Duodenal mucosa (tissue), 2 donors: Measurements from ENCODE around the gene HLA-DOA.
A peak's percentile ranks its signal among the peaks of the same experiment; 100 is the strongest.

Experiments used
- H3K27ac ChIP-seq: one replicate; pipeline ENCODE4 v1.7.0; 2013; ENCODE audit warnings: low read depth, low read length
- H3K27me3 ChIP-seq, 2 donors: one replicate each; pipeline ENCODE4 v1.7.0; 2013; ENCODE audit warnings: low read length in 2 of 2, control low read depth in 1 of 2; ENCODE audit not compliant: insufficient read depth in 2 of 2, control insufficient read depth in 1 of 2
- H3K36me3 ChIP-seq, 2 donors: one replicate each; pipeline ENCODE4 v1.7.0; 2013; ENCODE audit warnings: low read length in 2 of 2, control low read depth in 1 of 2; ENCODE audit not compliant: insufficient read depth in 2 of 2, control insufficient read depth in 1 of 2
- H3K4me1 ChIP-seq, 2 donors: one replicate each; pipeline ENCODE4 v1.7.0; 2013; ENCODE audit warnings: low read length in 2 of 2, control low read depth in 1 of 2; ENCODE audit not compliant: insufficient read depth in 2 of 2, control insufficient read depth in 1 of 2
- H3K4me3 ChIP-seq, 2 donors: one replicate each; pipeline ENCODE4 v1.7.0; 2013; ENCODE audit warnings: low read length in 2 of 2, low read depth in 1 of 2
- H3K9ac ChIP-seq, 2 donors: one replicate each; pipeline ENCODE4 v1.7.0; 2013; ENCODE audit warnings: low read length in 2 of 2, low read depth in 1 of 2
- H3K9me3 ChIP-seq, 2 donors: one replicate each; pipeline ENCODE4 v1.7.0; 2013; ENCODE audit warnings: low read length in 2 of 2, control low read depth in 1 of 2; ENCODE audit not compliant: control insufficient read depth in 1 of 2

Gene HLA-DOA

DNA sequence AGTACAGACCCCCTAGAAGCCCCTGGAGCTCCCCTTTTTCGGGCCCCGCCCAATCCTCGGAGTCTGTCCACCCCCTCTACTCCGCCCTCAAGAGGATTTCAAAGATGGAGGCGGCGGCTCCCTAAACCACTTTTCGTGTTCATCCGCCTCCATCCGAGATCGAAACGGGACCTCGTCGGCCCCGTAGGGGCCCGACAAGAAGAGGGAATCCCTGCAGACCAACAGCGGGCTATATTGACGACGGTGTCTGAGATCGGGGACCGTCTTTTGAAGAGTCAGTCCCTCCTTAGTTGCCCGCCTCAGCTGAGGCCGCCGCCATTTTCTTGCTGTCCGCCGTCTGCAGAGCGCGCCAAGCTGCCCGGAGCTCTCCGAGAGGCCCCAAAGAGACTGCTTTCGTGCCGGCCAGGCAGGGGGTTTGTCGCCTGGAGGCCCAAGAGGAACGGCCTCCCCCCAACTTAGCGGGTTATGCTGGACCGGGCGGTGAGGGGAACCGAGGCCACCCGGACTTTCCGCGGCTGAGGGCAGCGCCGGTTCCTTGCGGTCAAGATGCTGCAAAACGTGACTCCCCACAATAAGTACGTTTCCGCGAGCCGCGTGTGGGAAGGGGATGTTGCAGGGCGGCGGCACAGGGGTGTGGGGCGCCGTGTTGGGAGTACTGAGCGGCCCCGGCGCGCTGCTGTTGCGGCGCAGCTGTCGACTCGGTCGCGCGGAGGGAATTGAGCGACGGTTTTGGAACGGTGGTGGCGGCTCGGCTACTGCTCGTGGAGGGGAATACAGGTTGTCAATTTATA, 36.8 kb downstream of the HLA-DOA start:
- no peaks in the 10 kb centered on the region for H3K27me3 ChIP-seq
- no peaks in the 10 kb centered on the region for H3K9me3 ChIP-seq
- H3K27ac ChIP-seq = peak overlapping the region; percentile 78
- peak overlapping the region; percentile 78 to 97 for H3K9ac ChIP-seq
- H3K4me3 ChIP-seq = peak overlapping the region; percentile 84 to 99
- H3K36me3 ChIP-seq = peaks cover 35 to 44% of the 10 kb centered on the region in 2 donors
- peaks cover 27 to 34% of the 10 kb centered on the region in 2 donors for H3K4me1 ChIP-seq

DNA sequence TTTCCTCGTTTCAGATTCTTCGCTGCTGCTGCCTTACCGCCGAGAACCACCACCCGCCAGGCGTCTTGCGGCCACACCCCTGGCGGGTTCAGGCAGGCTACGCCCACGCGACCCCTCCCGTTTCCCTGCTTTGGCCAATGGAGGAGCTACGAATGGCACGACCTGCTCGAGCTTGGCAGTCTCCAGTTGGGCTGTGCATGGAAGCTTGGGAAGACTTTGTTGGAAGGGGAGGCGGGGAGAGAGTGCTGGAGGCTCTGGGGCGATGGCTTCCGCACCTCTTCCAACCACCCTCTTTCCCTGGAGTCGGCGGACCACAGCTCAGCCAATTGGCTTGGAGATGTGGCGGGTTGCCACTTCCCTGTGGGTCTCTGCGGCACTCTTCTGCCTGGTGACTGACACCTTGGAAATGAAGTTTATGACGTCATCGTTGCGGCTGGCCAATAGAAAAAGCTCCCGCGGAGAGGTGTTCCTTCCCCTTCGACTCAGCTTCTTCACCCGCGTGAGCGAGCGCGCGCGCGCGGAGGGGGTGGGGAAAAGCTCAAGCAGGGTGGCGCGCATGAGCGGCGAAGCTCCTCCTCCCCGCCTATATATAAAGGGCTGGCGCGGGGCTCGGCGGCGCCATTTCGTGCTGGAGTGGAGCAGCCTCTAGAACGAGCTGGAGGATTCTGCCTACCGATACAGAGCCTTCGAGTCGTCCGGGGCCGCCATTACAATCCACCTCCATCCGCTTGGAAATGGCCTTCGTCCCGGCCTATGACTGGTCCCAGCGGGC, 37.6 kb downstream of the HLA-DOA start:
- H3K27ac ChIP-seq = peak overlapping the region; percentile 100
- H3K9ac ChIP-seq = peak overlapping the region; percentile 97 to 100
- H3K27me3 ChIP-seq = no peaks in the 10 kb centered on the region
- H3K9me3 ChIP-seq = no peaks in the 10 kb centered on the region
- peak overlapping the region; percentile 94 to 99 for H3K4me3 ChIP-seq
- H3K36me3 ChIP-seq = peaks cover 27 to 36% of the 10 kb centered on the region in 2 donors
- peaks cover 27 to 34% of the 10 kb centered on the region in 2 donors for H3K4me1 ChIP-seq

DNA sequence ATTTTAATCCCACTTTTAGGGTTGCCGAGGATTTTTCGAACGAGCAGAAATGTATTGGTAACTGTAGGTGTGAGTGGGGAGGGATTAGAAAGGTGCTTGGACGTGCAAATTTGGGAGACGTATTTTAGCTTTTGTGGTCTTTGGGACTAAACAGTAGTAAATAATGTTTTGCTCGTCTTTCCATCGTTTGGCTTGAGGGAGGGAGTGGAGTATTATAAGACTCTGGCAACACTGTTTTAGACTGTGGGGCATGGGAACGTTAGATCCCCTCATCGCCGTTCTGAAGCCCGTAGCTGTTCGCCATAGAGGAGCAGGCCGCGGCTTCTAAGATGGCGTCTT, 38.2 kb downstream of the HLA-DOA start:
- Histone ChIP-seq H3K36me3 (peaks cover 22 to 31% of the 10 kb centered on the region in 2 donors), H3K27me3 (no peaks in the 10 kb centered on the region), H3K9ac (peak overlapping the region; percentile 79 to 100), H3K4me3 (peak overlapping the region; percentile 89 to 94), H3K27ac (peak overlapping the region; percentile 100), H3K4me1 (peaks cover 27 to 31% of the 10 kb centered on the region in 2 donors), H3K9me3 (no peaks in the 10 kb centered on the region)

DNA sequence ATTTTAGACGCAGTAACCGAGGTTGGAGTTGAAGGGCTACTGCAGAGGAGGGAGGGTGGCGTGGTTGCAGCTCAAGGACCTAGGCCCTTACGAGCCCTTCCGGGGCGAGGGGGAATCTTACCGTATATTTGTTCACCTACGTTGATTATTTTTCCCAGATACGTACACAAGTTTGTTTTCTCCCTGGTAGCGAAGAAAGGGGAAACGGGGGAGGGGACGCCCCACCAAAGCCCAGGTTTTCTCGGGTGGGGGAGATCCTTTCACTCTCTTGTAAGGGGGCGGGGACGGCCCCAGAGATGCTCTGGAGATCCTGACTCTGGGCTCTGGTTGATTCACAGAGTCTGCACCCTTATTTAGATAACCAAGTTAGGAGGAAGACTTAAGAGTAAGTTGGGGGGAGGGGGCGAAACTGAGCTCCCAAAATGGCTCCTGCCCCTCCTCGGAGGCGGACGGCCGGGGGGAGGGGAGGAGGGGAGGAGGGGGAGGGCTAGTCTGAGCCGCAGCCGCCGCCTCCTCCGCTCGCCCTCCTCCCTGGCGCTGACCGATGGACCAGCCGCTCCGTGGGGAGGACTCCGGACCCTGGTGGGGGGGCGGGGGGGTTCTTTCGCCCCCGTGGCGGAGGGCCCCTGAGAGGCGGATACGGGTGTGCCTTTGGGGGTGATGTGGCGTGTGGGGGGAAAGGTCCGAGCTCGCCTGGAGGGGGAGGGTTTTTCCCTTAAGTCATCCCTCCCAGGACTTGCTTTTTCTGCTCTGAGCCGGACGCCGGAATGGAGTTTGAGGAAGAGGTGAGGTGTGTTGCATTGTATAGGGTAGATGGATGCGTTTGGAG, 38.8 kb downstream of the HLA-DOA start:
- peak overlapping the region; percentile 89 to 94 for H3K4me3 ChIP-seq
- peaks cover 27 to 31% of the 10 kb centered on the region in 2 donors for H3K4me1 ChIP-seq
- H3K27me3 ChIP-seq = no peaks in the 10 kb centered on the region
- no peaks in the 10 kb centered on the region for H3K9me3 ChIP-seq
- H3K27ac ChIP-seq = peak overlapping the region; percentile 100
- peaks cover 16 to 25% of the 10 kb centered on the region in 2 donors for H3K36me3 ChIP-seq
- H3K9ac ChIP-seq = peak overlapping the region; percentile 97 to 100

DNA sequence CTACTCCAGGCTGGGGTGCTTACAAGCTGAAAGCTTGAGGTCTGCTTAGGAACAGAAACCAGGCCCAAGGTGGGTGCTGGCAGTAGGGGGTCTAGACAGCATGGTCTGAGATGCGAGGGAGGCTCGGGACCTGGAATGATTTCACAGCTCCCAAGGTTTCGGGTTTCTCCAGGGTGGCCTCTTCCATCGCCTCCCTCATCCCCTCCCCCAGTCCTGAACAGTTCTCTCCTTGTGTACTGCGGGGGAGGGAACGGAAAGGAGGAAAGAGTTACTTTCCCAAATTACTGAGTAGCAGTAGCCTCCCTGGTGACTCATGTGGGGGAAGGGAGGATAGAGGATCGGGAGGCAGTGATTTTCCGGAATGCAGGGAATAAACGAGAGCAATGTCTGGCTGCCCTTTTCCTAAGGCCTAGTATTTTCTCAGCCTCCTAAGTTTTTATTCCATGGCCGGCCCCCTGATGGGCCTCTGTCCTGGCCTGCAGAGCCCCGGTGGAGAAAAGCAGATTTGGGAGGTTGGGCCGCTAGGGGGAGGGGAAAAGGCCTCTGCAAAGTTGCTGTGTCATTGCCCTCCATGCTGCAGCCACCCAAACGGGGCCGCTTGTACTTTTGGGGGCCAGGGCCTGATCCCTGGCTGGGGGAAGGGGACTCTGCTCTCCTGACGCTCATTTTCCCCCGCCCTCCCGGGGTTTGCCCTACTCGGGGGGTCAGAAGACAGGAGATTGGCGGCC, 39.5 kb downstream of the HLA-DOA start:
- H3K36me3 ChIP-seq = peaks cover 10 to 17% of the 10 kb centered on the region in 2 donors

DNA sequence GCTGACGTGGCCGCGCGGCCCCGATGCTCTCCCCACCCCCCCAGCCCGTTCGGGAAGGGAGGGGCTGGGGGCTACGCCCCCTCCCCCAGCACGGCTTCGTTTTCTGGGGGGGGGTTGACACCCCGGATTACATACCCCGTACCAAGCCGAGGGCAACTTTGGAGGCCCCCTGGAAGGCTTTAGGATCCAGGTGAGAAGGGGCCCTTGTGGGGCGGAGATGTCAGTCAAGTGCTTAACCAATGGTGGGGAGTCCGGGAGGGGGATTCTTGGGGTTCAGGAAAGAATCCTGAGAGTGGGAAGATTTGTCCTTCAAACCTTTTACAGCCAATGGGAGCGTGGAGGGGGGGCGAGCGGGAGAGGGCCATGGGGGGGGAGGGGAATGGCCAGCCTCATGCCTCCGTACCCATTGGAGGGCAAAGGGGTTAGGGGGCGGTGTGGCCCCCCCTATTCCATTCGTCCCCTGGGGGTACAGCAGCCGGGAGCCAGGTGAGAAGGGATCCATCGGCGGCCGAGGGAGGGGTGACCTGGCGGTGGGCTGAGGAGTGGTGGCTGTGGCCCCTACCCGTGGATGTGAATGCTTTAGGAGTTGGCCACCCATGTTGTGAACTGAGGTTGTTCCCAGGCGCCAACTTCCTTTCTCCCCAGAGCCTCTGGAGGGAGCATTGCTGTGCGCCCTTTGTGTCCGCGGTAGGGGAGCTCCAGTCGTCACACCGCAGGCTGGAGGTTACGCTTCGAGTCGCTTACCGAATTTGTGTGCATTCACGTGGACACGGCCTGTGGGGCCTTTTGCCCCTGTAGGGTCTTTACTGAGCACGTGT, 40.3 kb downstream of the HLA-DOA start:
- peak overlapping the region; percentile 89 to 94 for H3K4me3 ChIP-seq
- peak overlapping the region; percentile 97 to 100 for H3K9ac ChIP-seq
- peak overlapping the region; percentile 100 for H3K27ac ChIP-seq

More for the DNA sequence above, 39.5 kb downstream of the HLA-DOA start:
- no peaks in the 10 kb centered on the region for H3K27me3 ChIP-seq
- no peaks in the 10 kb centered on the region for H3K9me3 ChIP-seq
- H3K4me1 ChIP-seq = peaks cover 24 to 27% of the 10 kb centered on the region in 2 donors
- peak overlapping the region; percentile 100 for H3K27ac ChIP-seq
- H3K9ac ChIP-seq = peak overlapping the region; percentile 97 to 100
- peak overlapping the region; percentile 89 to 94 for H3K4me3 ChIP-seq

DNA sequence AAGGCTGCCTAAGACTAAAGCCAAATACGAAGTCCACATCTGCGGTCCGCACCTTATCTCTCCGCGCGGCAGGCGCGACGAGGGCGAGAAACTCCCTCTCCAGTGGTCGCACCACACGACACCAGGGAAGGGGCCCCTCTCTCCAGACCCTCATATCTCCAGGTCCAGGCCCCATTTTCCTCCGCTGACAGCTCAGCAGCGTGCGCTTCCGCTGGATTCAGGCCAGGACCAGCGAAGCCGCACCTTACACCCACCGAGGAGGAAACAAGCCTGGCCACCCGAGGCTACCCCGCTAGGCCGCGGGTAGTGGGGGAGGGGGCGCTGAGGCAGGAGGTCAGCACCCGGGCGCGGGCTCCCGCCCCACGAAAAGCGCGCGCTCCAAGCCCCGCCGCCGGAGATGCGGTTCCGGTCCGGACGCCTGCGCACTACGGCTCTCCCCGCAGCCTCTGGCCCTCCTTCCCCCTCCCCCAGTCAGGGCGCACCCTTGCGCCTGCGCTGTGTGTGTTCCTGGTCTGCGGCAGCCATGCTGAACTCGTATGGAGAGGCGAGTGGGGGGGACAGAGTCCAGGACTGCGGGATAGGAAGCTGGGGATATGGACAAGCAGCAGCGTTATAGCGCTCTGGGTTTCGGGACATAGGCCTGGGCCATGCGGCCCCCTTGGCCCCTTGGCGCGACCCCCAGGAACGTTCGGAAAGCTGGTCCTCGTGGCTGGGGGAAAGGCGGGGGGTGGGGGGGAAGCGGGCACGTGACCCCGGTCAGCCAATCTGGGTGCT, 41.1 kb downstream of the HLA-DOA start, which contains the start of gene BRD2:
TSS of gene BRD2 (plus strand) at position 502 of the 774 bp plus-strand sequence. CDS start 4,305 bp downstream, outside the sequence.
- H3K4me3 ChIP-seq = peak within 1 kb of the TSS; percentile 89 to 94
- H3K36me3 ChIP-seq = peaks cover 4 to 8% of the 10 kb centered on the region in 2 donors
- peak within 1 kb of the TSS; percentile 100 for H3K27ac ChIP-seq
- H3K9me3 ChIP-seq = no peaks in the 10 kb centered on the region
- H3K4me1 ChIP-seq = peaks cover 17 to 24% of the 10 kb centered on the region in 2 donors
- H3K27me3 ChIP-seq = no peaks in the 10 kb centered on the region
- peak within 1 kb of the TSS; percentile 100 for H3K9ac ChIP-seq

More for the DNA sequence above, 40.3 kb downstream of the HLA-DOA start:
- Histone ChIP-seq H3K27me3 (no peaks in the 10 kb centered on the region), H3K9me3 (no peaks in the 10 kb centered on the region), H3K36me3 (peaks cover 4 to 10% of the 10 kb centered on the region in 2 donors), H3K4me1 (peaks cover 17 to 24% of the 10 kb centered on the region in 2 donors)
